GM21390 (cell line): ENCODE measurements around the gene MRPL39.

Experiments
- ATAC-seq: cut with Tn5 transposase; IDR thresholded peaks from one replicate; pipeline ENCODE4 v1.9.1; 2021; ENCODE audit not compliant: unreplicated experiment

MRPL39 gene

GRCh38 chr21:25541042-25541441 is 66.2 kb downstream of the MRPL39 start:
- no peak for ATAC-seq

GRCh38 chr21:25539606-25540005 is 67.7 kb downstream of the MRPL39 start:
- no peak for ATAC-seq

- no peak for ATAC-seq
Observed at GRCh38 chr21:25537174-25537573, 70.1 kb downstream of the MRPL39 start.

GRCh38 chr21:25536752-25537151 is 70.5 kb downstream of the MRPL39 start:
- no peak for ATAC-seq

GRCh38 chr21:25535849-25536248 is 71.4 kb downstream of the MRPL39 start:
- no peak for ATAC-seq
